Measurements from ENCODE around the gene ZC3H12A. TPM values are rescaled to one million over a fixed set of nuclear protein-coding genes. Genes with fewer than 3 reads are reported as not detected.

Gene ZC3H12A
- total and polyA plus RNA-seq, 2 of the 8 experiments (the other 6 are each of a cell fraction or from before 2014, with no cell fraction given), result 7.4 to 10.0 TPM

- peaks cover 6 to 55% (median 33%) of the 10 kb centered on the region in 4 experiments for H3K4me1 ChIP-seq (replicated peaks in 1 of 4; ENCODE audit: control insufficient read depth in 3 of 4, insufficient read depth in 4 of 4, low read length in 3 of 4)
Observed at GRCh38 chr1:37476460-37477197, 2.2 kb downstream of the ZC3H12A start.

More at GRCh38 chr1:37476460-37477197, 2.2 kb downstream of the ZC3H12A start:
- Histone ChIP-seq H3K9me3 (ENCODE audit: insufficient read depth in 2 of 2, low read depth in 1 of 2, low read length in 1 of 2) (no peaks in the 10 kb centered on the region), H2BK5ac (ENCODE audit: low read depth, low read length) (peak overlapping the region; percentile 46), H4K5ac (ENCODE audit: insufficient read length, low read depth, low read length) (peak overlapping the region; percentile 51), H2AFZ (ENCODE audit: low read length) (no peak overlapping the region), H3K4me3 (ENCODE audit: extremely low read depth in 1 of 4, insufficient read depth in 2 of 4, low read depth in 3 of 4, low read length in 4 of 4) (peak overlapping the region in 1 of 4 experiments; percentile 19; a peak in 2 of 8 replicates), H3K56ac (replicated peaks; ENCODE audit: insufficient read length, low read depth, low read length) (no peak overlapping the region), H3K23me2 (ENCODE audit: low read depth, low read length) (peaks cover 8% of the 10 kb centered on the region), H2BK120ac (replicated peaks; ENCODE audit: low read depth, low read length) (peak overlapping the region; percentile 55), H3K4ac (replicated peaks; ENCODE audit: insufficient read length, low read depth, low read length) (peak overlapping the region; percentile 83), H3K9ac (replicated peaks in 1 of 4; ENCODE audit: extremely low read depth in 1 of 4, low read depth in 3 of 4, low read length in 3 of 4) (peak overlapping the region in 3 of 4 experiments; percentile 16 to 57 (median 43); a peak in 4 of 7 replicates), H3K18ac (ENCODE audit: extremely low read depth, low read length) (peak overlapping the region; percentile 38; the same call in 1 of the 2 replicates), H3K14ac (ENCODE audit: insufficient read length) (no peak overlapping the region), H4K91ac (replicated peaks; ENCODE audit: insufficient read length, low read length) (peak overlapping the region; percentile 95), H3K4me2 (ENCODE audit: insufficient read depth in 1 of 2, low read depth in 2 of 2, low read length in 2 of 2) (peak overlapping the region; percentile 55 to 75), H3K27me3 (replicated peaks in 1 of 4; ENCODE audit: control insufficient read depth in 3 of 4, extremely low read depth in 1 of 4, insufficient read depth in 3 of 4, low read length in 3 of 4) (peaks cover 1 to 13% (median 9%) of the 10 kb centered on the region in 4 experiments; a peak in 6 of 7 replicates), H4K20me1 (replicated peaks in 1 of 2; ENCODE audit: control insufficient read depth in 1 of 2, insufficient read depth in 2 of 2, low read length in 2 of 2) (peaks cover 0 to 20% of the 10 kb centered on the region in 2 experiments), H4K8ac (ENCODE audit: extremely low read depth, insufficient read depth, low read length) (peak overlapping the region; percentile 1; the same call in 1 of the 2 replicates), H3K79me1 (ENCODE audit: low read depth, low read length) (peaks cover 8% of the 10 kb centered on the region), H3K27ac (ENCODE audit: low read depth, low read length) (peak overlapping the region; percentile 60; the same call in 1 of the 2 replicates), H3K23ac (ENCODE audit: insufficient read length) (no peak overlapping the region), H3K79me2 (ENCODE audit: control insufficient read depth in 1 of 2, insufficient read depth in 2 of 2, low read length in 2 of 2) (peaks cover 0 to 26% of the 10 kb centered on the region in 2 experiments; a peak in 2 of 4 replicates), H2BK15ac (ENCODE audit: low read length) (peak overlapping the region; percentile 99; the same call in 1 of the 2 replicates), H2BK20ac (ENCODE audit: low read length) (no peak overlapping the region; the same call in 1 of the 2 replicates), H2AK5ac (ENCODE audit: low read depth, low read length) (0 out of 2 replicates have a peak overlapping the region, but pooled peaks have one; percentile 77), H2BK12ac (ENCODE audit: low read depth, low read length) (peak overlapping the region; percentile 45), H3K36me3 (ENCODE audit: control insufficient read depth in 2 of 4, insufficient read depth in 4 of 4, low read length in 3 of 4) (peaks cover 9 to 26% (median 19%) of the 10 kb centered on the region in 4 experiments; a peak in 7 of 8 replicates)
- FAIRE-seq, result no peak
- DNase-seq (ENCODE audit: low read depth in 1 of 2, low spot score in 2 of 2), result no peak
- WGBS, 2 experiments (ENCODE audit: extremely low coverage in 1 of 2, insufficient coverage in 1 of 2, insufficient read length in 1 of 2, insufficient replicate concordance in 2 of 2, low coverage in 1 of 2, low lambda C conversion rate in 2 of 2, missing lambda C conversion rate in 1 of 2), result 76% methylated on average over 2 of the region's 5 CpGs; no CpG with 5 or more reads in 1 of the 2 experiments
- TF ChIP-seq TEAD4 (IDR thresholded peaks at IDR 0.05; ENCODE audit: low read depth, low read length) (no peak), SIN3A (conservative IDR thresholded peaks at IDR 0.05 in 1 of 2, IDR thresholded peaks at IDR 0.05 in 1 of 2; ENCODE audit: low read depth in 1 of 2, low read length in 2 of 2) (peak in 1 of 2 experiments; percentile 29; a peak in 1 of 4 replicates), HDAC6 (IDR thresholded peaks at IDR 0.05; ENCODE audit: low read depth, low read length) (no peak), E2F6 (IDR thresholded peaks at IDR 0.05) (no peak), CTBP2 (IDR thresholded peaks at IDR 0.05; ENCODE audit: borderline replicate concordance, insufficient read depth, insufficient read length, low read length) (no peak), CEBPB (IDR thresholded peaks at IDR 0.05; ENCODE audit: low read depth, low read length) (no peak), CBX5 (IDR thresholded peaks at IDR 0.05; ENCODE audit: low read depth, low read length) (no peak), EP300 (IDR thresholded peaks at IDR 0.05; ENCODE audit: borderline replicate concordance in 1 of 2, low read depth in 2 of 2, low read length in 2 of 2) (no peak)
- POLR2A ChIA-PET (ENCODE audit: partially characterized antibody), result interaction anchor here (0.6 to 5.7 kb wide), 7 partner anchors 9 to 219 kb away, joined by 3 to 68 read pairs (median 5); partner anchors contain the start of gene DNALI1
- CTCF ChIA-PET (ENCODE audit: partially characterized antibody), result interaction anchor here (0.9 to 17.4 kb wide), 6 partner anchors 10 to 386 kb away, joined by 3 to 213 read pairs (median 8); no protein-coding TSS in a partner anchor

Data from H1 (cell line).